Suprapubic skin (tissue), 4 donors: ENCODE measurements around the gene DNPEP. TPM values are rescaled to one million over a fixed set of nuclear protein-coding genes. Genes with fewer than 3 reads are reported as not detected.

ENCODE experiments used
- DNase-seq, 2 donors: peaks; one replicate each; pipeline ENCODE4 v3.0.0-alpha.2; 2019; ENCODE audit warnings: low spot score in 2 of 2
- H3K27ac ChIP-seq: fragments of 200-600 bp; sonication (generic); one replicate; pipeline ENCODE4 v1.5.1; 2019
- H3K27me3 ChIP-seq: fragments of 200-600 bp; sonication (generic); one replicate; pipeline ENCODE4 v1.5.1; 2019
- H3K36me3 ChIP-seq: fragments of 200-600 bp; sonication (generic); one replicate; pipeline ENCODE4 v1.5.1; 2019
- H3K4me1 ChIP-seq: fragments of 200-600 bp; sonication (generic); one replicate; pipeline ENCODE4 v1.5.1; 2019
- H3K4me3 ChIP-seq: fragments of 200-600 bp; sonication (generic); one replicate; pipeline ENCODE4 v1.5.1; 2019; ENCODE audit warnings: mild to moderate bottlenecking
- H3K9me3 ChIP-seq: fragments of 200-600 bp; sonication (generic); one replicate; pipeline ENCODE4 v1.5.1; 2019
- CTCF ChIP-seq, 2 donors: fragments of 200-600 bp in 1 of 2; fragments of 450-650 bp in 1 of 2; sonication (generic) in 1 of 2; IDR thresholded peaks; one replicate each; pipeline ENCODE4 v1.5.1; 2016 to 2019; ENCODE audit warnings: antibody characterized with exemption in 2 of 2, mild to moderate bottlenecking in 1 of 2, moderate library complexity in 1 of 2
- EP300 ChIP-seq: sonication (generic); formaldehyde crosslinking; IDR thresholded peaks from one replicate; pipeline ENCODE4 v1.6.1; 2017; ENCODE audit warnings: antibody characterized with exemption
- POLR2A ChIP-seq, 2 donors: fragments of 450-650 bp; IDR thresholded peaks; one replicate each; pipeline ENCODE4 v1.6.1; 2017; ENCODE audit warnings: antibody characterized with exemption in 2 of 2, mild to moderate bottlenecking in 2 of 2, moderate library complexity in 2 of 2
- POLR2AphosphoS5 ChIP-seq, 3 donors: sonication (generic); formaldehyde crosslinking; IDR thresholded peaks; one replicate each; pipeline ENCODE4 v1.6.1; 2017; ENCODE audit warnings: antibody characterized with exemption in 3 of 3
- WGBS: methylation state at CpG from one replicate; pipeline ENCODE4 v1.1.5; 2018; 5-methylcytosine and 5-hydroxymethylcytosine counted together
- total RNA-seq, 4 donors: library from RNA; depleted of rRNA; stranded (reverse); fragments of >200 nt; gene quantifications; one replicate each; pipeline ENCODE4 v1.1.0, GENCODE V29; 2016

Gene DNPEP
- total RNA-seq, 4 donors from 2014 or later = 66.6 to 104 (median 70.5) TPM

GRCh38 chr2:219434468-219434717 lies 46.7 kb upstream of the DNPEP start:
- no peak overlapping the region for H3K4me3 ChIP-seq
- peak in 1 of 2 donors; percentile 75 for DNase-seq
- peak overlapping the region; percentile 10 for H3K27ac ChIP-seq
- no peak for TF ChIP-seq CTCF (IDR thresholded peaks at IDR 0.05)
- no peak for TF ChIP-seq EP300
- TF ChIP-seq POLR2AphosphoS5 (IDR thresholded peaks at IDR 0.05) = no peak
- TF ChIP-seq POLR2A (IDR thresholded peaks at IDR 0.05) = no peak
- H3K36me3 ChIP-seq = no peaks in the 10 kb centered on the region
- whole genome bisulfite sequencing = 62% methylated on average over 9 of the region's 9 CpGs
- no peaks in the 10 kb centered on the region for H3K9me3 ChIP-seq
- peaks cover 13% of the 10 kb centered on the region for H3K4me1 ChIP-seq
- peaks cover 32% of the 10 kb centered on the region for H3K27me3 ChIP-seq

GRCh38 chr2:219433666-219434467 lies 46.2 kb upstream of the DNPEP start:
- H3K4me1 ChIP-seq = peaks cover 13% of the 10 kb centered on the region
- peak; percentile 93 for TF ChIP-seq EP300
- no peak for TF ChIP-seq POLR2A (IDR thresholded peaks at IDR 0.05)
- H3K36me3 ChIP-seq = no peaks in the 10 kb centered on the region
- peak overlapping the region; percentile 10 for H3K27ac ChIP-seq
- DNase-seq = no peak
- no peak overlapping the region for H3K4me3 ChIP-seq
- H3K27me3 ChIP-seq = peaks cover 32% of the 10 kb centered on the region
- H3K9me3 ChIP-seq = no peaks in the 10 kb centered on the region
- WGBS = 86% methylated on average over 16 of the region's 16 CpGs

- Histone ChIP-seq H3K9me3 (no peaks in the 10 kb centered on the region), H3K36me3 (no peaks in the 10 kb centered on the region), H3K27me3 (peaks cover 26% of the 10 kb centered on the region), H3K27ac (no peak overlapping the region), H3K4me3 (no peak overlapping the region), H3K4me1 (peaks cover 13% of the 10 kb centered on the region)
- TF ChIP-seq CTCF (IDR thresholded peaks at IDR 0.05) = no peak
- no peak for TF ChIP-seq EP300
- no peak for TF ChIP-seq POLR2AphosphoS5 (IDR thresholded peaks at IDR 0.05)
- TF ChIP-seq POLR2A (IDR thresholded peaks at IDR 0.05) = no peak
- no peak for DNase-seq
- 51% methylated on average over 9 of the region's 9 CpGs for WGBS
These were observed 43.2 kb upstream of the DNPEP start for GRCh38 chr2:219430633-219431615.

GRCh38 chr2:219429958-219430606 lies 42.4 kb upstream of the DNPEP start:
- DNase-seq = no peak
- peaks cover 10% of the 10 kb centered on the region for H3K4me1 ChIP-seq
- H3K9me3 ChIP-seq = no peaks in the 10 kb centered on the region
- no peaks in the 10 kb centered on the region for H3K36me3 ChIP-seq
- no peak overlapping the region for H3K27ac ChIP-seq
- TF ChIP-seq POLR2A (IDR thresholded peaks at IDR 0.05) (no peak), POLR2AphosphoS5 (IDR thresholded peaks at IDR 0.05) (no peak), CTCF (IDR thresholded peaks at IDR 0.05) (no peak), EP300 (no peak)
- H3K4me3 ChIP-seq = no peak overlapping the region
- peaks cover 26% of the 10 kb centered on the region for H3K27me3 ChIP-seq
- WGBS = 87% methylated on average over 7 of the region's 7 CpGs

GRCh38 chr2:219428469-219428868 lies 40.8 kb upstream of the DNPEP start:
- Histone ChIP-seq H3K36me3 (no peaks in the 10 kb centered on the region), H3K27ac (no peak overlapping the region), H3K4me3 (no peak overlapping the region), H3K4me1 (peaks cover 5% of the 10 kb centered on the region), H3K27me3 (peaks cover 16% of the 10 kb centered on the region), H3K9me3 (no peaks in the 10 kb centered on the region)
- DNase-seq = no peak
- TF ChIP-seq EP300 = no peak
- no peak for TF ChIP-seq CTCF (IDR thresholded peaks at IDR 0.05)
- TF ChIP-seq POLR2AphosphoS5 (IDR thresholded peaks at IDR 0.05) = no peak
- no peak for TF ChIP-seq POLR2A (IDR thresholded peaks at IDR 0.05)
